HEK293 (cell line): Measurements from ENCODE around the gene SMIM1.
"Not testable (repeated sequence)": the region's sequence is repeated elsewhere in the genome, so short reads cannot be mapped to it uniquely, and the experiment has no call there.

ENCODE experiments used
- CTCF ChIA-PET: fragments of 350-600 bp; formaldehyde crosslinking; extraction: SDS; loops from one replicate; lab custom pipeline; 2021; ENCODE audit warnings: antibody characterized with exemption; lab: Yijun Ruan, JAX
- POLR2A ChIA-PET: fragments of 300-600 bp; formaldehyde crosslinking; extraction: SDS; loops from one replicate; lab custom pipeline; 2020; ENCODE audit warnings: antibody characterized with exemption, inconsistent platforms; lab: Yijun Ruan, JAX
- H3K27ac ChIP-seq: fragments of 200-500 bp; sonication (Bioruptor generic); 2 replicates; pipeline ENCODE4 v1.5.1; 2014; ENCODE audit warnings: low read depth, low read length, control low read depth, inconsistent platforms; ENCODE audit errors: extremely low read depth
- H3K36me3 ChIP-seq, 2 experiments: fragments of 200-500 bp in 1 of 2; sonication (Bioruptor generic) in 1 of 2; 1 replicate in 1 of 2; 2 replicates in 1 of 2; pipeline ENCODE4 v1.5.1; 2014 to 2017; ENCODE audit warnings: inconsistent platforms in 2 of 2, low read length in 2 of 2; ENCODE audit not compliant: control insufficient read depth in 2 of 2, insufficient read depth in 1 of 2
- H3K4me1 ChIP-seq: fragments of 200-500 bp; sonication (Bioruptor generic); 2 replicates; pipeline ENCODE4 v1.5.1; 2014; ENCODE audit warnings: mild to moderate bottlenecking, low read length, inconsistent platforms; ENCODE audit not compliant: control insufficient read depth, insufficient read depth
- H3K4me3 ChIP-seq: 2 replicates; pipeline ENCODE4 v1.5.1; 2011; ENCODE audit warnings: low read depth, mild to moderate bottlenecking, control low read depth, low read length, moderate library complexity
- H3K9me3 ChIP-seq: fragments of 200-500 bp; sonication (Bioruptor generic); 2 replicates; pipeline ENCODE4 v1.5.1; 2014; ENCODE audit warnings: low read depth, low read length, inconsistent platforms; ENCODE audit not compliant: control insufficient read depth, insufficient read depth
- EGR2 ChIP-seq: fragments of 450-650 bp; formaldehyde crosslinking; IDR thresholded peaks from 2 replicates; pipeline ENCODE4 v1.5.1; 2016; ENCODE audit warnings: low read depth, missing biosample characterization, missing genetic modification characterization
- KLF7 ChIP-seq: fragments of 450-650 bp; formaldehyde crosslinking; IDR thresholded peaks from 2 replicates; pipeline ENCODE4 v1.5.1; 2016; ENCODE audit warnings: missing biosample characterization, missing genetic modification characterization, borderline replicate concordance
- MZF1 ChIP-seq: fragments of 450-650 bp; formaldehyde crosslinking; IDR thresholded peaks from 2 replicates; pipeline ENCODE4 v1.5.1; 2017; ENCODE audit warnings: missing biosample characterization, missing genetic modification characterization, borderline replicate concordance
- ZBTB48 ChIP-seq: fragments of 450-650 bp; formaldehyde crosslinking; IDR thresholded peaks from 2 replicates; pipeline ENCODE4 v1.5.1; 2016; ENCODE audit warnings: missing biosample characterization, missing genetic modification characterization
- ZBTB8A ChIP-seq: fragments of 450-650 bp; formaldehyde crosslinking; IDR thresholded peaks from 2 replicates; pipeline ENCODE4 v1.5.1; 2016; ENCODE audit warnings: missing biosample characterization, missing genetic modification characterization
- ZFHX2 ChIP-seq: fragments of 450-650 bp; formaldehyde crosslinking; conservative IDR thresholded peaks from 2 replicates; pipeline ENCODE4 v1.5.1; 2016; ENCODE audit warnings: missing biosample characterization, missing genetic modification characterization
- ZNF10 ChIP-seq: fragments of 450-650 bp; formaldehyde crosslinking; IDR thresholded peaks from 2 replicates; pipeline ENCODE4 v1.5.1; 2017; ENCODE audit warnings: missing biosample characterization, missing genetic modification characterization
- ZNF223 ChIP-seq: fragments of 450-650 bp; formaldehyde crosslinking; IDR thresholded peaks from 2 replicates; pipeline ENCODE4 v1.5.1; 2016; ENCODE audit warnings: missing biosample characterization, missing genetic modification characterization
- ZNF366 ChIP-seq: fragments of 450-650 bp; formaldehyde crosslinking; conservative IDR thresholded peaks from 2 replicates; pipeline ENCODE4 v1.5.1; 2016; ENCODE audit warnings: missing biosample characterization, missing genetic modification characterization
- ZNF544 ChIP-seq: fragments of 450-650 bp; formaldehyde crosslinking; IDR thresholded peaks from 2 replicates; pipeline ENCODE4 v1.5.0; 2017; ENCODE audit warnings: missing biosample characterization, missing genetic modification characterization
- ZNF558 ChIP-seq: fragments of 450-650 bp; formaldehyde crosslinking; IDR thresholded peaks from 2 replicates; pipeline ENCODE4 v1.5.1; 2016; ENCODE audit warnings: missing biosample characterization, missing genetic modification characterization
- ZNF837 ChIP-seq: fragments of 450-650 bp; formaldehyde crosslinking; IDR thresholded peaks from 2 replicates; pipeline ENCODE4 v1.5.1; 2016; ENCODE audit warnings: missing biosample characterization, missing genetic modification characterization
- TF ChIP-seq, protein P1 (sequence below): fragments of 450-650 bp; formaldehyde crosslinking; IDR thresholded peaks from 2 replicates; pipeline ENCODE4 v1.5.1; 2016; ENCODE audit warnings: missing biosample characterization, missing genetic modification characterization
- TF ChIP-seq, protein P2 (sequence below): fragments of 450-650 bp; formaldehyde crosslinking; IDR thresholded peaks from 2 replicates; pipeline ENCODE4 v1.5.1; 2016; ENCODE audit warnings: missing biosample characterization, missing genetic modification characterization
- TF ChIP-seq, protein P3 (sequence below): fragments of 450-650 bp; formaldehyde crosslinking; IDR thresholded peaks from 2 replicates; pipeline ENCODE4 v1.5.1; 2017; ENCODE audit warnings: missing biosample characterization, missing genetic modification characterization
- TF ChIP-seq, protein P4 (sequence below): fragments of 450-650 bp; formaldehyde crosslinking; IDR thresholded peaks from 2 replicates; pipeline ENCODE4 v1.5.1; 2016; ENCODE audit warnings: missing biosample characterization, missing genetic modification characterization

SMIM1 gene

GRCh38 chr1:3722846-3723245 is 49.7 kb upstream of the SMIM1 start:
- no peaks in the 10 kb centered on the region for H3K4me1 ChIP-seq
- H3K4me3 ChIP-seq = no peak overlapping the region
- H3K27ac ChIP-seq = no peak overlapping the region
- TF ChIP-seq ZNF544 (tag by site-specific recombination) (no peak), ZNF223 (tag by site-specific recombination) (no peak), ZNF837 (tag by site-specific recombination) (no peak)
- TF ChIP-seq, protein P1, sequence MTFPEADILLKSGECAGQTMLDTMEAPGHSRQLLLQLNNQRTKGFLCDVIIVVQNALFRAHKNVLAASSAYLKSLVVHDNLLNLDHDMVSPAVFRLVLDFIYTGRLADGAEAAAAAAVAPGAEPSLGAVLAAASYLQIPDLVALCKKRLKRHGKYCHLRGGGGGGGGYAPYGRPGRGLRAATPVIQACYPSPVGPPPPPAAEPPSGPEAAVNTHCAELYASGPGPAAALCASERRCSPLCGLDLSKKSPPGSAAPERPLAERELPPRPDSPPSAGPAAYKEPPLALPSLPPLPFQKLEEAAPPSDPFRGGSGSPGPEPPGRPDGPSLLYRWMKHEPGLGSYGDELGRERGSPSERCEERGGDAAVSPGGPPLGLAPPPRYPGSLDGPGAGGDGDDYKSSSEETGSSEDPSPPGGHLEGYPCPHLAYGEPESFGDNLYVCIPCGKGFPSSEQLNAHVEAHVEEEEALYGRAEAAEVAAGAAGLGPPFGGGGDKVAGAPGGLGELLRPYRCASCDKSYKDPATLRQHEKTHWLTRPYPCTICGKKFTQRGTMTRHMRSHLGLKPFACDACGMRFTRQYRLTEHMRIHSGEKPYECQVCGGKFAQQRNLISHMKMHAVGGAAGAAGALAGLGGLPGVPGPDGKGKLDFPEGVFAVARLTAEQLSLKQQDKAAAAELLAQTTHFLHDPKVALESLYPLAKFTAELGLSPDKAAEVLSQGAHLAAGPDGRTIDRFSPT (tag by site-specific recombination) = peak; percentile 91
- TF ChIP-seq, protein P2, sequence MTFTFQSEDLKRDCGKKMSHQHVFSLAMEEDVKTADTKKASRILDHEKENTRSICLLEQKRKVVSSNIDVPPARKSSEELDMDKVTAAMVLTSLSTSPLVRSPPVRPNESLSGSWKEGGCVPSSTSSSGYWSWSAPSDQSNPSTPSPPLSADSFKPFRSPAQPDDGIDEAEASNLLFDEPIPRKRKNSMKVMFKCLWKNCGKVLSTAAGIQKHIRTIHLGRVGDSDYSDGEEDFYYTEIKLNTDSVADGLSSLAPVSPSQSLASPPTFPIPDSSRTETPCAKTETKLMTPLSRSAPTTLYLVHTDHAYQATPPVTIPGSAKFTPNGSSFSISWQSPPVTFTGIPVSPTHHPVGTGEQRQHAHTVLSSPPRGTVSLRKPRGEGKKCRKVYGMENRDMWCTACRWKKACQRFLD (tag by site-specific recombination) = no peak
- CTCF ChIA-PET = interaction anchor here (0.6 to 1.0 kb wide), 2 partner anchors 70 to 188 kb away, joined by 3 to 5 read pairs; no protein-coding TSS in a partner anchor
- peaks cover 0 to 25% of the 10 kb centered on the region in 2 experiments; a peak in 1 of 3 replicates for H3K36me3 ChIP-seq
- POLR2A ChIA-PET = no interaction called here
- no peaks in the 10 kb centered on the region for H3K9me3 ChIP-seq

DNA sequence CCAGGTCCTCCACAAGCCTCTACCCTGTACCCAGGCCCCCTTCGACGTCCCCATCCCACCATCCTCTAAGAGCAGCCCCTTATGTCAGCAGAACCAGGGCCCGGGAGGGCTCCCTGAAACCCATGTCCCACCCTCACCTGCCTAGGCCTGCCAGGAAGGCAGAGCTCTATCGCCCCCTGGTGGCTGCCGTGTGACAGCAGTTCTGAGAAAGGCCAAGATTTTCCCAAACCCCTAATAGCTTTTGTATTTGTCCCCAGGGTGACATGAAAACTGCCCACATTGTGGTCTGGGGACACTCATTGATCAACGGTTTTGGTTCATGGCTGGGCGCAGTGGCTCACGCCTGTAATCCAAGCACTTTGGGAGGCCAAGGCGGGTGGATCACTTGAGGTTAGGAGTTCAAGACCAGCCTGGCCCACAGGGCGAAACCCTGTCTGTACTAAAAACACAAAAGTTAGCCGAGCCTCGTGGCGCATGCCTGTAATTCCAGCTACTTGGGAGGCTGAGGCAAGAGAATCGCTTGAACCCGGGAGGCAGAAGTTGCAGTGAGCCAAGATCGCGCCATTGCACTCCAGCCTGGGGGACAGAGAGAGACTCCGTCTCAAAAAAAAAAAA is 48.0 kb upstream of the SMIM1 start:
- H3K36me3 ChIP-seq = peaks cover 0 to 41% of the 10 kb centered on the region in 2 experiments; a peak in 1 of 3 replicates
- CTCF ChIA-PET = interaction anchor here (0.5 to 2.1 kb wide), 39 partner anchors 9 to 1620 kb away, joined by 3 to 11 read pairs (median 4); partner anchors contain the start of gene TP73

GRCh38 chr1:3725366-3725765 is 47.2 kb upstream of the SMIM1 start:
- no peak overlapping the region for H3K4me3 ChIP-seq
- ChIA-PET CTCF (interaction anchor here (0.9 to 2.1 kb wide), 10 partner anchors 10 to 106 kb away, joined by 3 to 10 read pairs (median 6); no protein-coding TSS in a partner anchor), POLR2A (no interaction called here)

More for the DNA sequence above, 48.0 kb upstream of the SMIM1 start:
- POLR2A ChIA-PET = interaction anchor here (1.0 kb wide), 1 partner anchor 9 kb away, joined by 4 read pairs; no protein-coding TSS in a partner anchor
- not testable (repeated sequence) for H3K9me3 ChIP-seq, H3K27ac ChIP-seq
- peak; percentile 30; the same call in 1 of the 2 replicates for TF ChIP-seq ZBTB8A (tag by site-specific recombination)
- peak; percentile 78 for TF ChIP-seq ZNF10 (tag by site-specific recombination)
- TF ChIP-seq, protein P3, sequence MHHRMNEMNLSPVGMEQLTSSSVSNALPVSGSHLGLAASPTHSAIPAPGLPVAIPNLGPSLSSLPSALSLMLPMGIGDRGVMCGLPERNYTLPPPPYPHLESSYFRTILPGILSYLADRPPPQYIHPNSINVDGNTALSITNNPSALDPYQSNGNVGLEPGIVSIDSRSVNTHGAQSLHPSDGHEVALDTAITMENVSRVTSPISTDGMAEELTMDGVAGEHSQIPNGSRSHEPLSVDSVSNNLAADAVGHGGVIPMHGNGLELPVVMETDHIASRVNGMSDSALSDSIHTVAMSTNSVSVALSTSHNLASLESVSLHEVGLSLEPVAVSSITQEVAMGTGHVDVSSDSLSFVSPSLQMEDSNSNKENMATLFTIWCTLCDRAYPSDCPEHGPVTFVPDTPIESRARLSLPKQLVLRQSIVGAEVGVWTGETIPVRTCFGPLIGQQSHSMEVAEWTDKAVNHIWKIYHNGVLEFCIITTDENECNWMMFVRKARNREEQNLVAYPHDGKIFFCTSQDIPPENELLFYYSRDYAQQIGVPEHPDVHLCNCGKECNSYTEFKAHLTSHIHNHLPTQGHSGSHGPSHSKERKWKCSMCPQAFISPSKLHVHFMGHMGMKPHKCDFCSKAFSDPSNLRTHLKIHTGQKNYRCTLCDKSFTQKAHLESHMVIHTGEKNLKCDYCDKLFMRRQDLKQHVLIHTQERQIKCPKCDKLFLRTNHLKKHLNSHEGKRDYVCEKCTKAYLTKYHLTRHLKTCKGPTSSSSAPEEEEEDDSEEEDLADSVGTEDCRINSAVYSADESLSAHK = 0 out of 2 replicates have a peak, but pooled peaks have one; percentile 32
- TF ChIP-seq, protein P4, sequence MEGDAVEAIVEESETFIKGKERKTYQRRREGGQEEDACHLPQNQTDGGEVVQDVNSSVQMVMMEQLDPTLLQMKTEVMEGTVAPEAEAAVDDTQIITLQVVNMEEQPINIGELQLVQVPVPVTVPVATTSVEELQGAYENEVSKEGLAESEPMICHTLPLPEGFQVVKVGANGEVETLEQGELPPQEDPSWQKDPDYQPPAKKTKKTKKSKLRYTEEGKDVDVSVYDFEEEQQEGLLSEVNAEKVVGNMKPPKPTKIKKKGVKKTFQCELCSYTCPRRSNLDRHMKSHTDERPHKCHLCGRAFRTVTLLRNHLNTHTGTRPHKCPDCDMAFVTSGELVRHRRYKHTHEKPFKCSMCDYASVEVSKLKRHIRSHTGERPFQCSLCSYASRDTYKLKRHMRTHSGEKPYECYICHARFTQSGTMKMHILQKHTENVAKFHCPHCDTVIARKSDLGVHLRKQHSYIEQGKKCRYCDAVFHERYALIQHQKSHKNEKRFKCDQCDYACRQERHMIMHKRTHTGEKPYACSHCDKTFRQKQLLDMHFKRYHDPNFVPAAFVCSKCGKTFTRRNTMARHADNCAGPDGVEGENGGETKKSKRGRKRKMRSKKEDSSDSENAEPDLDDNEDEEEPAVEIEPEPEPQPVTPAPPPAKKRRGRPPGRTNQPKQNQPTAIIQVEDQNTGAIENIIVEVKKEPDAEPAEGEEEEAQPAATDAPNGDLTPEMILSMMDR (tag by site-specific recombination) = peak; percentile 86
- 0 out of 2 replicates have a peak, but pooled peaks have one; percentile 18 for TF ChIP-seq ZBTB48 (tag by site-specific recombination)
- TF ChIP-seq, all 188 proteins: peak for 5; not testable (repeated sequence) for 183
- H3K4me1 ChIP-seq, H3K4me3 ChIP-seq: not testable (repeated sequence)

More at GRCh38 chr1:3725366-3725765, 47.2 kb upstream of the SMIM1 start:
- no peaks in the 10 kb centered on the region for H3K4me1 ChIP-seq
- peaks cover 0 to 50% of the 10 kb centered on the region in 2 experiments; a peak in 1 of 3 replicates for H3K36me3 ChIP-seq
- no peak overlapping the region for H3K27ac ChIP-seq
- no peaks in the 10 kb centered on the region for H3K9me3 ChIP-seq
- TF ChIP-seq EGR2 (tag by site-specific recombination) = peak; percentile 76
- no peak for TF ChIP-seq MZF1 (tag by site-specific recombination)
- TF ChIP-seq ZFHX2 = peak; percentile 59
- 0 out of 2 replicates have a peak, but pooled peaks have one; percentile 27 for TF ChIP-seq ZNF366 (tag by site-specific recombination)
- TF ChIP-seq ZNF558 (tag by site-specific recombination) = no peak
- TF ChIP-seq KLF7 (tag by site-specific recombination) = no peak
